GM15510 (cell line): ENCODE measurements around the gene GAB4.

Source experiments
- POLR2A ChIP-seq: IDR thresholded peaks from 3 replicates; pipeline ENCODE4 v1.6.1; 2011; ENCODE audit warnings: borderline replicate concordance; ENCODE audit not compliant: insufficient read length; ENCODE audit errors: extremely low read depth

Gene GAB4

GRCh38 chr22:17007852-17008731 is at the start of gene GAB4:
Gene GAB4, minus strand, starts transcription at chr22:17008222. Its CDS starts 108 bp downstream, at chr22:17008114.
- TF ChIP-seq POLR2A: no peak

GRCh38 chr22:17056807-17057206 is 48.8 kb upstream of the GAB4 start:
- no peak for TF ChIP-seq POLR2A

- TF ChIP-seq POLR2A: no peak
Observed at GRCh38 chr22:17056058-17056457, 48.0 kb upstream of the GAB4 start.

GRCh38 chr22:17047656-17048055 is 39.6 kb upstream of the GAB4 start:
- no peak for TF ChIP-seq POLR2A

GRCh38 chr22:17046566-17047348 is 38.7 kb upstream of the GAB4 start:
- TF ChIP-seq POLR2A: no peak

GRCh38 chr22:17043521-17043920 is 35.5 kb upstream of the GAB4 start:
- TF ChIP-seq POLR2A: no peak

GRCh38 chr22:17035246-17035645 is 27.2 kb upstream of the GAB4 start:
- TF ChIP-seq POLR2A: no peak

GRCh38 chr22:17013396-17014100 is 5.5 kb upstream of the GAB4 start:
- no peak for TF ChIP-seq POLR2A

- no peak for TF ChIP-seq POLR2A
Observed at GRCh38 chr22:17012267-17012666, 4.2 kb upstream of the GAB4 start.

GRCh38 chr22:17009640-17010291 is 1.7 kb upstream of the GAB4 start:
- no peak for TF ChIP-seq POLR2A

- no peak for TF ChIP-seq POLR2A
Observed at GRCh38 chr22:17007257-17007656, 765 bp downstream of the GAB4 start.

GRCh38 chr22:16989915-16990314 is 18.1 kb downstream of the GAB4 start:
- TF ChIP-seq POLR2A: no peak

GRCh38 chr22:16988257-16988656 is 19.8 kb downstream of the GAB4 start:
- no peak for TF ChIP-seq POLR2A

- TF ChIP-seq POLR2A: no peak
Observed at GRCh38 chr22:16987822-16988221, 20.2 kb downstream of the GAB4 start.

GRCh38 chr22:16975155-16975885 is 32.7 kb downstream of the GAB4 start:
- no peak for TF ChIP-seq POLR2A
